Activated CD4-positive, alpha-beta T cell treated with anti-CD3 and anti-CD28 coated beads for 48 hours (primary cell): ENCODE data around the gene CD48.

Experiments
- DNase-seq: peaks from one replicate; pipeline ENCODE4 v3.0.0-alpha.2; 2020

Gene CD48

DNA sequence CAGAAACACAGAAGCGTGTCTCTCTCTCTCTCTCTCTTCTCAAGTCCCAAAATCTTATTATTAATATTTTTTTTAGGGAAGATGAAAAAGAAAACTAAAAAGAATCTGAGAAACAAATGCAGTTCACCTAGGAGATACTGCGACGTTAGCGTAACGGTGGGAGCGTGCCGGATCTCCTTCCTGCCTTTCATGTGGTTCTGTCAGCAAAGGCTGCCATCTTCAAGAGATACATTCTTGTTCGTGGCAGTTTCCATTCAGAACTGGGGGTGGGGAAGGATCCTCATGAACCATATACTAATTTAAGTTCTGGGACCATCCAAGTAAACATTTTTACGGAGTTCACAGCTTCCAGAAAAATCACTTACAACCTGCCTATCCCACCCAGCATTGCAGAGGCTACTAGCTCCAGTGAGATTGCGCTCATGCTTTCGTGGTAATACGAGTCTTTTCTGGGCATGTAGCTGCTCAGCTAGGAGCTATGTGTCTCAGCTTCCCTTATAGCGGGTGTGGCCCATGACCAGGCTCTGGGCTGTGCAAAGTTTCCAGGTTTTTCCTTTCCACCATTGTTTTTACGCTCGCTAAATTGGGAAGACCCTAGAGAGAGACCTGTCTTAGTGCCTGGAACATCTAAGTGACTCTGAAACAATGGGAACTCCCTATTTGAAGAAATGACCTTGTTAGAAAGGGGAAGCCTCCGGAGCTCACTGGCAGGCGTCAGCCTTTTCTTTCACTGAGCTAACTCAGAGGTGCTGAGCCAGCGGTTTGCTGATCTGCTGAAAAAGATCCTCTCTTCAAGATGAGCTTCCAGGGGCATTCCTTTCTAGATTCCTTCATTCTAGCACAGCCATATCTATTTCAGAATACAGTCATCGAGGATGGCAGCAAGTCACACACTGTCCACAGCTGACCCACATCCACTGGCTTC lies 82.1 kb downstream of the CD48 start:
- peak; percentile 75 for DNase-seq

DNA sequence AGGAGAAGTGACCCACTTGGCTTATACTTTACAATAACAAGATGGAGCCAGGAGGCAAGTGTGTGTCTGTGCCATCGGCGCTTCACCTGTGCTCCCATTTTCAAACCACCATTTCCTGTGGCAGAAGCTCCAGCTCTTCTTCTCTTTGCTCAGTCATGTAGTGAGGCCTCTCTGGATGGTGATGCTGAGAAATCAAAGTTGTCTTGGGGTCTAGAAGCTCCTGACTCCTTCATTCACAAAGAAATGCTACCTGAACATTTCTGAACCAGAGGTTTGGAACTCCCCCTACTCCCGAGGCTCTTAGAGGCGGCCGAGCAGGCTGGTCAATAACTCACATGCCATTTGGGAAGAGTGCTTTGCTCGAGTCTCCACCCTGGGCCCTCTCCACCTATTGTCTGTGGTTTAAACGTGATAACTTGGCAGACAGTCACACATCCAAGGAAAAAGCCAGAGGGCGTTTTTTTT lies 82.8 kb downstream of the CD48 start:
- DNase-seq: no peak
